Jurkat, Clone E6-1 (cell line): ENCODE results near the gene PDGFA.
A peak's percentile ranks its signal among the peaks of the same experiment; 100 is the strongest.

ENCODE experiments used
- DNase-seq: peaks from one replicate; pipeline ENCODE4 v3.0.0-alpha.2; 2011; ENCODE audit warnings: low read depth, low spot score
- H3K4me3 ChIP-seq: 2 replicates; pipeline ENCODE4 v1.5.1; 2011; ENCODE audit warnings: mild to moderate bottlenecking, low read length, control low read depth, moderate library complexity

PDGFA gene

DNA sequence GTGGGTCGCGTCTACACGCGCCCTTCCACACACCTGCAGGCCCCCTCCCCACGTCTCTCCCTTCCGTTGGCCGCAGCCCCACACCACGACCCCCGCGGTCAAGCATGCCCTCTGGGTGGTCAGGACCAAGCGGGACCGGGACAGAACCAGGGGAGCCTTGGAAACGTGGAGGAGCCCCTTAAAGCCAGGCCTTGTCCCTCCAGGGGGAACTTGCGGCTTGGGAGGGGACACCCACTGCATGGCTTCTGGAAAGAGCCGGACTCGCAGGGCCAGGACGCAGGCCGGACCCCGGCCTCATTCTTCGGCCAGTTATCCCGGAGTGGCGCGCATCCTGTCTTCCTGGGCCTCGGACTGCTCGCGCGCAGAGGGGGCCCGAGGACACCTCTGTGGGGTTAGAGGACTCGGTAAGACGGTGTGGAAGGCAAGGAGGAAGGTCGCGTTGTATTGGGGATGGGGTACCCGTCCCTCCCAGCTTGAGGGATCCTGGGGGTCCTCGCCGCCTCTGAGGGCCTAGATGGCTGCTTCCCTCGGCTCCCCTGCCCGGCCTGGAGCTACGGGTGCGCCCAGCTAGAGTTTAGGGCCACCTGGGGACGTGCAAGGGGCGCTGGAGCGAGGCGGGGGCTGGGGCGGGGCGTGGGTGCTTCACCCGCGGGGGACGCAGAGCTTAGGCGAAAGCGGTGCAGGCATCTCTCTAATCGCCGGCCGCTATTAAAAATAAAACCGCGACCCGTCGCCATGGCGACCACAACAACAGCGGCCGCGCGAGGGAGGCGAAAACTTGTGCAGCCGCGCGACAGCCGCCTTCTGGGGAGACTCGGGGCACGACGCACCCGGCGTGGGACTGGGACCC is 1.8 kb upstream of the PDGFA start:
- no peak for DNase-seq
- H3K4me3 ChIP-seq, result no peak overlapping the region

- H3K4me3 ChIP-seq, result no peak overlapping the region
- no peak for DNase-seq
Observed at GRCh38 chr7:520503-521161, 986 bp upstream of the PDGFA start.

DNA sequence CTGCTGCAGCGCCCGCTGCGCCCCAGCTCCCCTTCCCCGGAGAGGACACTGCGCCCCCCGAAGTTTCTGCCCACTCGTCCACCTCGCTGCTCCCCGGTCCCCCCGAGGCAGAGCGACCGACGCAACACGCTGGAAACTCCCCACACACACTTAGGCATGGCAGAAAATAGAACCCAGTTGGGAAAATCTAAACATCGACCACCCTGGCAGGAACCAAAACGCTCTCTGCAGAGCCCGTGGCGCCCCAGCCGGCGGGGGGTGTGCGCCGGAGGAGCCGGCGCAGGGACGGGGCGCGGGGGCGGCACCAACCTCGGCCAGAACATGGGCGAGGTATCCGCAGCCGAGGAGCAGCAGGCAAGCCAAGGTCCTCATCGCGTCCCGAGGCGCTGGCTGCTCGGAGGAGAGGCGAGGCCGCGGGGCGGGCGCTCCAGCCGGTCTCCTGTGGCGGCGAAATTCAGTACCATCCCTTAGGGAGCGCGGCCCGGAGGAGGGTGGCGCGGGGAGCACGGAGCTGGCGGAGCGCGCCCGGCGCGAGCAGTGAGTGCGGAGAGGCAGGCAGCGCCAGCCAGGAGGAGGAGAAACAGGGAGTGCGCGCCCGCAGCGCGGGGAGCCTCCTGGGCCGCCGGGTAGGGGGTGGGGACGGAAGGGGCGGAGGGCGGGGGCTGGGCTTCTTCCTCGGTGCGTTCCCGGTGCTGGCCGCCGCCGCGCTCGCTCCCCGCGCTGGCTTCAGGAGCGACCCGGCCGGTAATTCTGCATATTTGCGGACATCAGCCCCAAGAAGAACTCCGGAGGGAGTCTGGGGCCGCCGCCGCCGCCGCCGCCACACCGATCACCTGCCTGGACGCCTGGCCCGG is 789 bp downstream of the PDGFA start:
- peak overlapping the region; percentile 55 for H3K4me3 ChIP-seq
- peak; percentile 47 for DNase-seq

GRCh38 chr7:517774-518629 is 1.6 kb downstream of the PDGFA start:
- no peak for DNase-seq
- H3K4me3 ChIP-seq, result peak overlapping the region; percentile 55

DNA sequence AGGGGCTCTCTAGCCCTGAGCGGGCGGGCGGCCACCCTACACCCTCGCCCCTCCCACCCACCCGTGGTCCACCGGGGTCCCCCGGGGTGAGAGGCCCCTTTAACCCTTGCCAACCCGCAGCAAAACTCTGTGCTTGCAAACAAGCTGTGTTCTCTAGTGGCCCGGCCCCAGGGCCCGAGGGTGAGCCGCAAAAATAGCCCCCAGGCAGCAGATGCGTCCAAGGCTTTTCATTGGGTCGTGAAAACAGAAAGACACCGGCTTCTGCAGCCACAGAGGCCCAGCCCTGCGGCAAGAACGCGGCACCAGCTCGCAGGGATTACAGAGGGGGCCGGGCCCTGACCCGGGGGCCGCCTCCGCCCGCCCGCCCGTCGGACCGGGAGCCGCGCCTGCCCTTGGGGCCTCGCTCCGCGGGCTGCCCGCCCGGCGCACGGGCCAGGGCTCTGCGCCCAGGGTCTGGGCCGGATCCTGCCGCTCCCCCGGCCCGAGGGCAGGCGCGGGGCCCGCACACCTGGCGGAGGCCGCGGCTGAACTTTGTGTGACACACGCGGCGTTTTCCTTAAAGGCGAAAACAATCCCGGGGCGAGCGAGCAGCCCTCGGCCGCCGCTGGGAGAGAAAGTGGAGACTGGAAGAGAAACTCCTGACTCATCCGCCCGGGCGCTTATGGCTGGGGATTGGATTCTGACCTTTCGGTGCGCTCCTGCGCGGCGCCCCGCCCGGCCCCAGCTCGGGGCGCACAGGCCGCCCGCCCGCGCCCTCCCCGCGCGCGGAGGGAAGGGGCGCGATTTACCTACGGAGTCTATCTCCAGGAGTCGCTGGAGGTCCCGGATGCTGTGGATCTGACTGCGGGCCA is 2.8 kb downstream of the PDGFA start:
- no peak overlapping the region for H3K4me3 ChIP-seq
- no peak for DNase-seq

GRCh38 chr7:516216-516605 is 3.4 kb downstream of the PDGFA start:
- DNase-seq, result no peak
- H3K4me3 ChIP-seq, result no peak overlapping the region

GRCh38 chr7:515628-516027 is 4.0 kb downstream of the PDGFA start:
- no peak overlapping the region for H3K4me3 ChIP-seq
- DNase-seq, result no peak

- no peak for DNase-seq
- no peak overlapping the region for H3K4me3 ChIP-seq
Observed at GRCh38 chr7:514651-515598, 4.7 kb downstream of the PDGFA start.

DNA sequence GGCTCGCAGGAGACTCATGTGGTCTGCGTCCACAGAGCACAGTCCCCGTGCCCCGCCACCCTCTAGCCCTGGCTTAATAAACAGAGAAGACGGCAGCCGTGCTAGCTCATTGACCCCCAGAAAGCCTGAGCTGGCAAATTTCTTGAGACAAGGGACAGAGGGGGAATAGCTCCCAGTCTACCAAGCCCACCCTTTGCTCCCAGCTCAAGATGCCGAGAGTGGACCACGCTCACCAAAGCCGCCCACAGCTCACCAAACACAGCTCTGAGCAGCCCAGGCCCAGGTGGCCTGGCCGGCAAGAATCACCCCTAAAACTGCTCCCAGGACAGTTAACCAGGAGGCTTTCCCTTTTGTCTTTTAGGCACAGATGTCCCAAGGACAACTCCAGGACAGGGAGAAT is 5.4 kb downstream of the PDGFA start:
- no peak overlapping the region for H3K4me3 ChIP-seq

GRCh38 chr7:513521-514166 is 6.0 kb downstream of the PDGFA start:
- no peak overlapping the region for H3K4me3 ChIP-seq
- DNase-seq, result no peak

More for the DNA sequence above, 5.4 kb downstream of the PDGFA start:
- DNase-seq, result no peak

DNA sequence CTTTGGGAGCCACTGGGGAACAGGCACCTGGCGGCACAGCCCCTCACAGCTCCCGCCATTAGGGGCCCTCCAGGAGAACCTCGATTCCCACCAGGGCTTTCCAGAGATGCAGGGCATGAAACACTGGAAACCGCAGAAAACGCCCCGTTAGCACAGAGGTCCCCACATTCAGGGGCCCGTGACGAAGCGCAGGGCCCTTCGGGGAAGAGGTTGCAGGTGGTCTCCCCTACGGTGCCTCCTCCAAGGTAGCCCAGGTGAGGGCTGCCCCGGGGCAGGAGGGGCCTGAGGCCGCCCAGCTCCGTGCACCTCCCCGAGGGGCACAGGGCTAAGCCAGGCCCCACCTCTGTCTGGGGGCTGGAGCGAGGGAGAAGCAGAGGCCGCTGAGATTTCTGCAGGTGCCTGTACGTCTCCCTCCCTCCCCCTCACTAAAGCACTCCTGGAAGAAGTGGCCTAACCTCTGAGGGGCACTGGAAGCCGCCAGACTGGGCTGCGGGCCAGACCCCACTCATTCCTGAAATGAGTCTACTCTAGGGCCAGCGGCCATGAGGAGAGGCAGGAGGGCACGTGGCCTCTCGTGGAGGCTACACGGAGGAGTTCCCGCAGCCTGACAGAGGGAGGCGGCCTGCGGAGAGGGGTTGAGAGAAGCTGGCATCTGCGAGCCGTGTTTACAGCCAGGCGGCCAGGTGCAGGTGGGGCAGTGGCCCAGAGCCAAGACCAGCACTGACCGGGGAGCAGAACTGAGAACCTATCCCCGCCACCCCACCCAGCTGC is 6.9 kb downstream of the PDGFA start:
- no peak overlapping the region for H3K4me3 ChIP-seq
- no peak for DNase-seq

GRCh38 chr7:512146-512510 is 7.5 kb downstream of the PDGFA start:
- no peak overlapping the region for H3K4me3 ChIP-seq
- no peak for DNase-seq

- no peak overlapping the region for H3K4me3 ChIP-seq
- DNase-seq, result no peak
Observed at GRCh38 chr7:511476-512145, 8.0 kb downstream of the PDGFA start.

DNA sequence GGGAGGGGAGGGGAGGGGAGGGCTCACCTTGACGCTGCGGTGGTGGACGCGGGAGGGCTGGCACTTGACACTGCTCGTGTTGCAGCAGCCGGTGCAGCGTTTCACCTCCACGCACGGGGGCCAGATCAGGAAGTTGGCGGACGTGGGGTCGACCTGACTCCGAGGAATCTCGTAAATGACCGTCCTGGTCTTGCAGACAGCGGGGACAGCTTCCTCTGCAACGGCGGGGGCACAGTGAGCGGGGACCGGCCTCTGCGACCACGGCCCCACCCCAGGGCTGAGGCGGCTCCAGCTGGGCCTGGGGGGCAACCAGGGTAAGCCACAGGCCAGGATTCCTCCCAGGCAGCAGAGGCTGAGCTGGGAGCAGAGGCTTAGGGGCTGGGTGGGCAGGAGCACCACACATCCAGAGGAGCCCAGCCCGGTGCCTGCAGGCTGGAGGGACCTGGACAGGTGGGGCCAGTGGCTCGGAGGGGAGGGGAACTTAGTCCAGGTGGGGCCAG is 8.8 kb downstream of the PDGFA start:
- no peak overlapping the region for H3K4me3 ChIP-seq
- DNase-seq, result no peak

DNA sequence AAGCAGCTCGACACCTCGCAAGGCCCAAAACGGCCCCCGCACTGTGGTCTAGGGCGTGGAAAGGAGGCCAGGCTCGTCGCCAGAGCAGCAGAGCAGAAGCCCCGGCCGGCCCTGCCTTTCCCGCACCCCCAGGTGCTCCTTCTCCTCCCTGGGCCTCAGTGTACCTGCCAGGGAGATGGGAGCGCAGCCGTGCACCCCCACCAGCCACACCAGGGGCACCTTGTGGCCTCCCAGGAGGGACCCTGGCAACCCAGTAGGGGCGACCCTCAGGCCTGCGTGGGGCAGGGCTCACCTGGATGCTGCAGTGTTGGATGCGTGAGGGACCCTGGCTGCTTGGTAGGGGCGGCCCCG is 9.5 kb downstream of the PDGFA start:
- DNase-seq, result no peak

More for the DNA sequence above, 9.5 kb downstream of the PDGFA start:
- H3K4me3 ChIP-seq, result no peak overlapping the region
